HG02610 (cell line): ENCODE results near the gene CFAP20.
"Not testable (repeated sequence)": the region's sequence is repeated elsewhere in the genome, so short reads cannot be mapped to it uniquely, and the experiment has no call there.

ENCODE experiments used
- ATAC-seq: cut with Tn5 transposase; IDR thresholded peaks from one replicate; pipeline ENCODE4 v1.9.1; 2021; ENCODE audit warnings: mild to moderate bottlenecking, moderate library complexity; ENCODE audit not compliant: unreplicated experiment

CFAP20 gene

GRCh38 chr16:58098207-58099096 is 30.7 kb downstream of the CFAP20 start:
- ATAC-seq: no peak

GRCh38 chr16:58096249-58096648 is 32.9 kb downstream of the CFAP20 start:
- no peak for ATAC-seq

GRCh38 chr16:58095575-58095960 is 33.6 kb downstream of the CFAP20 start:
- not testable (repeated sequence) for ATAC-seq

GRCh38 chr16:58094791-58095574 is 34.2 kb downstream of the CFAP20 start:
- no peak for ATAC-seq

- ATAC-seq: no peak
These were observed 35.2 kb downstream of the CFAP20 start for GRCh38 chr16:58094026-58094425.

GRCh38 chr16:58090396-58090795 is 38.8 kb downstream of the CFAP20 start:
- ATAC-seq: not testable (repeated sequence)

- no peak for ATAC-seq
These were observed 41.1 kb downstream of the CFAP20 start for GRCh38 chr16:58088091-58088490.

GRCh38 chr16:58087209-58087913 is 41.8 kb downstream of the CFAP20 start:
- no peak for ATAC-seq

GRCh38 chr16:58086381-58087208 is 42.6 kb downstream of the CFAP20 start:
- ATAC-seq: no peak

- no peak for ATAC-seq
These were observed 43.5 kb downstream of the CFAP20 start for GRCh38 chr16:58085584-58086251.

GRCh38 chr16:58085171-58085570 is 44.0 kb downstream of the CFAP20 start:
- ATAC-seq: no peak

- no peak for ATAC-seq
These were observed 44.5 kb downstream of the CFAP20 start for GRCh38 chr16:58084635-58085034.

GRCh38 chr16:58082381-58082780 is 46.8 kb downstream of the CFAP20 start:
- no peak for ATAC-seq

- not testable (repeated sequence) for ATAC-seq
These were observed 48.5 kb downstream of the CFAP20 start for GRCh38 chr16:58080657-58081056.

GRCh38 chr16:58077796-58078195 is 51.4 kb downstream of the CFAP20 start:
- ATAC-seq: no peak

- ATAC-seq: no peak
These were observed 52.7 kb downstream of the CFAP20 start for GRCh38 chr16:58076514-58076913.

GRCh38 chr16:58074657-58075056 is 54.5 kb downstream of the CFAP20 start:
- no peak for ATAC-seq

- not testable (repeated sequence) for ATAC-seq
These were observed 56.1 kb downstream of the CFAP20 start for GRCh38 chr16:58073086-58073485.

- not testable (repeated sequence) for ATAC-seq
These were observed 57.0 kb downstream of the CFAP20 start for GRCh38 chr16:58072134-58072533.

GRCh38 chr16:58070585-58070984 is 58.6 kb downstream of the CFAP20 start:
- ATAC-seq: no peak
